Activated T-cell treated with anti-CD3 and anti-CD28 coated beads for 1 hour (primary cell): ENCODE data around the gene ATP8A1.
"Not testable (repeated sequence)": the region's sequence is repeated elsewhere in the genome, so short reads cannot be mapped to it uniquely, and the experiment has no call there.

ENCODE experiments used
- DNase-seq: peaks from one replicate; pipeline ENCODE4 v3.0.0-alpha.2; 2020; ENCODE audit warnings: low read depth

Gene ATP8A1

DNA sequence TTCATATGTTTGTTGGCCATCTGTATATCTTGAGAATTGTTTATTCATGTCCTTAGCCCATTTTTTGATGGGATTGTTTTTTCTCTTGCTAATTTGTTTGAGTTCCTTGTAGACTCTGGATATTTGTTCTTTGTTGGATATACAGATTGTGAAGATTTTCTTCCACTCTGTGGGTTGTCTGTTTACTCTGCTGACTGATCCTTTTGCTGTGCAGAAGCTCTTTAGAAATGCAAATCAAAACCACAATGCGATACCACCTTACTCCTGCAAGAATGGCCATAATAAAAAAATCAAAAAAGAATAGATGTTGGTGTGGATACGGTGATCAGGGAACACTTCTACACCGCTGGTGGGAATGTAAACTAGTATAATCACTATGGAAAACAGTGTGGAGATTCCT, 189.1 kb downstream of the ATP8A1 start:
- not testable (repeated sequence) for DNase-seq

DNA sequence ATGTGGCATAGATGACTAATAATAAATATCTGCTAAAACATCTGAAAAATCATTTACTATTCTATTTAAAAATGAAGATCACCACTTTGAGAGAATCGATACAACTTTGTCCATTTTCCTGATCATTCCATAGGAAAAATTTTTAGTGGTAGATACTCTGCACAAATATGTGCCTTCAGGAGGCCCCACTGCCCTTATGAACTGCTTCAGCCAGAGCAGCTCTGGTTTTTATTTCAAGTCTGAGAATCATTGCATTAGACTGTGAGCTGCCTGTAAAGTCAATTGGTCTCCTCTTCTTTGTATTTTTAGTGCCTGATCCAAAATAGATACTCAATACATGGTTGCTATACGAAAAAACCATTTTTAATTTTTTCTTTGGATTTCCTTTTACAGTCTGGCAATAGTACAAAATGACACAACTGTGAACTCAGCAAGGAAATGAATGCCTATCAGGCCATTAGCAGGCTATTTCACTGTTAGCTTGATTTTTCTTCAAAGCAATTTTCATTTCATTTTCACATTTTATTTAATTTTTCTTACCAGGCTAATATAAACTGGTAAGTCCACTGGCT, 190.5 kb downstream of the ATP8A1 start:
- no peak for DNase-seq

DNA sequence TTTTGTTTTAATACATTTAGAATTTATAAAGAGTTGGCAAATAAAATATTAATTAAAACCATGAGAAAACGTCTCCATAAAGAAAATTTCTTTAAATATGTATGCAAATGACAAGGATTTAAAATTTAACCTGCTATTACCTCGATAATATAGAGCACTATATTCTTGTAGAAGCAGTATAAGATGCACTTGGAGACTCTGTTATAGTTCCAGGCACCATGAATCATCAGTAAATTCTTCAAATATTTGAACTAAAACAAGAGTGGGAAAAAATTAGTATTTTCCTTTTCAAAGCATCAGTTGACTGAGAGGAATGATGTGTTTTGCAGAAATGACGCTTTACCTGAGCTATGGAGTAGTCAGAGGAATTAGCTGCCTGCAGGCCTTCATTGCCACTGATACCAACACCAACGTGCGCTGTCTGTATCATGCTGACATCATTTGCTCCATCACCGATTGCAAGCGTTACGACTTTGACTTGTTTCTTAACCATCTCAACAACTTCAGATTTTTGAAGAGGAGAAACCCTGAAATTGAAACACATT, 192.3 kb downstream of the ATP8A1 start:
- no peak for DNase-seq

DNA sequence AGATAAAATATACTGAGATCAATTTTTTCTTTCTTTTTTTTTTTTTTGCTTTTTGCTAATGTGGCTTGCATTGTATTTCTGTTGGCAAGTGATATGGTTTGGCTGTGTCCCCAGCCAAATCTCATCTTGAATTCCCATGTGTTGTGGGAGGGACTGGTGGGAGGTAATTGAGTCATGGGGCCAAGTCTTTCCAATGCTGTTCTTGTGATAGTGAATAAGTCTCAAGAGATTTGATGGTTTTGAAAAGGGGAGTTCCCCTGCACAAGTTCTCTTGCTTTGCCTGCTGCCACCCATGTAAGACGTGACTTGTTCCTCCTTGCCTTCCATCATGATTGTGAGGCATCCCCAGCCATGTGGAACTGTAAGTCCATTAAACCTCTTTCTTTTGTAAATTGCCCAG, 195.7 kb downstream of the ATP8A1 start:
- DNase-seq: not testable (repeated sequence)

DNA sequence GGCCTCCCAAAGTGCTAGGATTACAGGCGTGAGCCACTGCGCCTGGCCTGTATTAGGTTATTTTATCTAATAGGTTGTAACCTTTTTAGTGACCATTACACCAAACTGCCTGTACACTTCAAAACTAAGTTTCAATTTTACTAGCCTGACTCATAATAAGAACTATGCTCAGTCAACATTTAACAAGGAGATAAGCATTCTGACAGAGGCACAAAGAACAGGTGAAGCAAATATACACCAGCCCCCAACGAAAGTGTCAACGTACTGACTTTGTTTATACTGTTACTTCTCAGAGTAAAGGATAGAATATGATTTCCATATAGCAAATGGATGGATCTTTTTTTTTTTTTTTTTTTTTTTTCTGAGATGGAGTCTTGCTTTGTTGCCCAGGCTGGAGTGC, 196.9 kb downstream of the ATP8A1 start:
- DNase-seq: no peak

DNA sequence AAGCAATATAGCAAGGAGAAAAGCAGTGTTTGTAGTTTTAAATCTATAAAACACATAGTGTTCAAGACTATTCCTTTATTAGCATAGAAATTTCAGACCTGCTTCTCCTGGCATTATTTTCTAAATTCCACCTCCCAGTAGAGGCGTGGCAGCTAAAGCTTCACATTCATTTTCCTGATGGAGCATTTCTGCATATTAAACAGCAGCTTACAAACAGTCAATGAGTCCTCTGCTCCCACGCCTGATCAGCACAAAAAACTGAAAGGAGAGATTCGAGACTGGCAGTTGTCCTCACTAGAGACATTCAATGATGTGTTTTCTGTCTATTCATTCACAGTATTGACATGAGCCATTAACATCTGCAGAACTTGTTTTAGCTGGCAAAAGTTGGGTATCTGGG, 198.2 kb downstream of the ATP8A1 start:
- DNase-seq: no peak

DNA sequence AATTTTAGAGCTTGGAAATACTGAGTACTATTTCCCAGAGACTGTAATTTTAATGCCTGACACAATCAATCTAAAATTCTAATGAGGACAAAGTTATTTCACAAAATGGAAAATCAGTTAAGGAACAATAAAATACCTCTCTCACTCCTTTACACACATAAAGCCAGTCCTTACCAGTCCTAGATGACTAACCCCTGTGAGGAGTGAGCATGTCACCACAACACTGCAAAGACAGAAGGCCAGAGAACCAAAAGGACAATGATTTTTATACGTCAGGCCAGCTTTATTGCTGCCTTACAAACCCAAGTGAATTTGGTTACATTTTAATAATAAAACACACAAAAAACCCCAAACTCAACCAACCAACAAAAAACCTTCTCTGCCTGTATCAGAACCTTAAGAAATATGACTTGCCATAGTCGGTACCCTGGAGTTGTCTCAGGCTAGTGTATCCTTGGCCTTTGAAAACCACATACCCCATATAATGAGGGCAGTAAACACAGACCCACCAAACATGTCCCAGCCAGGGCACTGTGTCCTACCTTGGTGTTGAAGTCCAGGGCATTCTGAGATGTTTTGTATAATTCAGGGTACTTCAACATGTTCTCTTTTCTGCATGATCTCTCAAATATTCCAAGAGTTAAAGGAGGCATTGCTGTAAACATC, 202.0 kb downstream of the ATP8A1 start:
- no peak for DNase-seq

DNA sequence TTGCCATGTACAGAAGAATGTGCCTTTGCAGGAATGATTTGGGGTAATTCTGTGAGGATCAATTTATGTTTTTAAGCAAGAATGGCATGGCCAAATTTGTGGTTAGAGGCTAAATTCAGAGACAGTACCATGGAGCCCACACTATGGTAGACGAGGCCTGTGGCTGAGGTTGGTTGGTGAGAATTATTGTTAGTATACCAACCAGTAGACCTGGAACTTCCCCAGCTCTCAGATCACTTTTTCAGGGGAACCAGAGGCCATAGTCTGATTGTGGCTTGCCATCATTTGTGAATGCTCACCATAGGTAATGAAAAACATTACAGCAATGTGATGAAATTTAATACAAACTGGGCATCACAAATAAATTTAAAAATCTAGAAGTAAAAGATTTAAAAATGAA, 203.3 kb downstream of the ATP8A1 start:
- DNase-seq: no peak

DNA sequence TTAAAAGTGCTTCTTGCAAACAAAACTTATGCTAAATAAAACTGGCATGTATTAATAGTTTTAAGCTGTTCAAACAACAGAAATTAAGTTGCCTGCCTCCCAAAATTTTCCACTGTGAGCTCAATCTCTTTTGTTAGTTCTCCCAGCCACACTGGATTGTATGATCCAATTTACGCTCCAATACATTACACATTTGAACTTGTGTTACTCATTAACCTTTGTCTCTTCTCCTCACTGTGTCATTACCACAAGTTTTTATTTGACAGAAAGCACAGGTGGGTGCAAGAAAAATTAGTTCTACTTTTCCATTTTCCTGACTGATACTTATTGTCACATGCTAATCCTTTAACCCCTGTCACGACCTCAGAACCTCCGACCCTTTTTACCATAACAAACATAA, 204.1 kb downstream of the ATP8A1 start:
- no peak for DNase-seq

DNA sequence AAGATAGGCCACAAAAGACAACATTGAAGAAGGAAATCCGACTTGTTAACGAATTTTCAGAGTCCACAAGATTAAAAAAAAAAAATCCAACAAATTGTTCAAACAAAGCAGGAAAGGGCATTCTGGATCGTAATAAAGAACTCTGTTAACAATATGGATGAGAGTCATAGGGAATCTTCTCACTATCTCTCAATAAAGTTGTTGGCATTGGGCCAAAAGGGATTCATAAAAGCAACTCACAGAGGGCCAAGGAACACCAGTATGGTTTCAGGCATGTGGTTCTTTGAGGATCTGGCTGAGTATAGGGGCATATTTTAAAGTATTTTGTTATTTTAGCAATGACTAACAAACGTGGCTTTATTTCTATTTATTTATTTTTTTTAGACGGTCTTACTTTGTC, 210.1 kb downstream of the ATP8A1 start:
- DNase-seq: no peak

DNA sequence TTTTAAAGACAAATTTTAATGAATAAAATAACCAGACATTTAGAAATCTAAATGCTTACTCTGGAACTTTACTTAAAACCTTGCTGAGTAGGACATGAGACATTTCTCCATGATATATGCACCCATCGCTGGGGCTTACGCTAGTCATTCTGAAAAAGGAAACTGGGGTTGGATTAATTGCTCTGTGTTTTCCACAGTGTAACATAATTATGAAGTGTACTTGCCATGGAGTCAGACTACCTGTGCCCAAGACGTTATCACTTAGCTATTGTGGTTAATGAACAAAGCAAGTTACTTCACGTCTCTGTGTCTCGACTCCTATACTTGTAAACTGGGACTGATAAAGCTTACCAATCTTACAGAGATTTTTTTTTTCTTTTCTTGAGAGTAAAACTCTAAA, 211.9 kb downstream of the ATP8A1 start:
- no peak for DNase-seq

DNA sequence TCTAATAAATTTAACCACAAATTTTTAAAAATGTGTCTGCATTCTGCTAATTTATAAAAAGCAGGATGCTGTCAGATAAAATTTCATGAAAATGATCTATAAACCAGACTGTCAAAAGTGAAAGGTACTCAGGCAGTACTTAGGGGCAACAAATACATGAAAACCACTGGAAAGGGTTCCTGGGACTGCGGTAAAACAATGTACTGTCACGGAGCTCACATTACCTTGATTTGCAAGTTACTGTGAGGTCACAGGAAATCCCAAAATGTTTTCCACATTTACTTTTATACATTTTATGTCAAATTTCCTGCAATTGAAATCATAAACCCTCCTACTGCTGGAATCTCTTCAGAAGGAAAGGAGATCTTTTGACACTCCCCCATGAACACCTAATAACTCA, 214.3 kb downstream of the ATP8A1 start:
- DNase-seq: no peak

DNA sequence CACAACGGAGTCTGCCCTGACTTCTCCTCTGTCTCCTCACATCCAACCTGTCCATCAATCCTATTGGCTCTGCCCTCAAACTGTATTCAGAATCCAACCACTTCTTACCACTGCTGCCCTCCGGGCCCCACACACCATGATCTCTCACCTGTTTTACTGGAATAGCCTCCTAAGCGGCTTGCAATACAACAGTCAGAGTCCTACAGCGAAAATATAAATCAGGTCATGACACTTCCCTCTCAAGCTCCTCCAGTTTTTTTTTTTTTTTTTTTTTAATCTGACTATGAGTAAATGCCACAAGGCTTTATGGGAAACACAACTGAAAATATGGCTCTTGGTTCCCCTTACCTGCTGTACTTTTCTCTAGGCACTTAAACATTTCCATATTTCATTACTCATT, 216.8 kb downstream of the ATP8A1 start:
- no peak for DNase-seq

DNA sequence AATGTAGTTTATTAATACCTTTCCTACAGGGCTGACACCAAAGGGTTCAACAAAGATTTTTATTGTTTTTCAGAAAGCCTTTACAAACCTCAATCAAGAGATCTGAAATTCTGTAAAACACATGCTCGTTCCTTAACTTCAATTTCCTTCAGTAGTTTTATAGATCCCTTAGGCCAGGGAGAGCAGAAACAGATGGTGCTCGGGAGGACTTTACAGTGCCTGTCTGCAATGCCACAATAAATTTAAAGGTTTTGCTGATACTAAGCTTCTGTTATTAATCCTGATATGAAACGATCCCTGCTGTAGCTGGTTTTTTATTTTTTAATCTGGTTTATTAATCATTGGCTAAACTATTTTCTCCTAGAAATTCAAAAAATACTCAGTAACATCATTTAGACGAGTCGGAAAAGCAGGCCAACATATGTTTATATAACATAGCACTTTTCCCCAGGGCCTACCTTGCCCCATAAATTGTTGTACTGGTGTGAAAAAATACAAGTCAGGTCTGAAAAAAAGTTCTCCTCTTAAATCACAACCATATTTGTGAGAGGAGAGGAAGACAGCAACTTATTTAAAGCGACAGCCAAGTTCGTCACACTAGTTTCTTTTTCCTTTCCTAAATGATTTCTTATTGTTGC, 219.9 kb downstream of the ATP8A1 start:
- DNase-seq: no peak

DNA sequence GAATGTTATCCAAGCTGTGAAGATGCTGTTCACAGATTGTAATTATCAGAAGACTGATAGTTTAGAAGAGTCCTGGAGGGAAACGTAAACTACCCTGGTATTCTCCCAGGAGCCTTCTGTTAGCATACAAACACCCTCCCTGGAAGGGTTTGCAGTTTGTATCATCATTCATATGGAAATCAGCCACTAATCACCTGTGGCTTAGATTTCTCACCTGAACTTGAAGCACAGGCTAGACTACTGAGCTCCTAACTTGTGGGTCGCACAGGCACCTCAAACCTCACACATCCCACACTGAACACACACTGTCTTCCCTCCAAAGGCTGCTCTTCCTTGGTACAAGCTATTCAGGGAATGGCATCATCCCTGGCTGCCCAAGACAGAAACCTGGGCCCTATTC, 228.9 kb downstream of the ATP8A1 start:
- DNase-seq: no peak

DNA sequence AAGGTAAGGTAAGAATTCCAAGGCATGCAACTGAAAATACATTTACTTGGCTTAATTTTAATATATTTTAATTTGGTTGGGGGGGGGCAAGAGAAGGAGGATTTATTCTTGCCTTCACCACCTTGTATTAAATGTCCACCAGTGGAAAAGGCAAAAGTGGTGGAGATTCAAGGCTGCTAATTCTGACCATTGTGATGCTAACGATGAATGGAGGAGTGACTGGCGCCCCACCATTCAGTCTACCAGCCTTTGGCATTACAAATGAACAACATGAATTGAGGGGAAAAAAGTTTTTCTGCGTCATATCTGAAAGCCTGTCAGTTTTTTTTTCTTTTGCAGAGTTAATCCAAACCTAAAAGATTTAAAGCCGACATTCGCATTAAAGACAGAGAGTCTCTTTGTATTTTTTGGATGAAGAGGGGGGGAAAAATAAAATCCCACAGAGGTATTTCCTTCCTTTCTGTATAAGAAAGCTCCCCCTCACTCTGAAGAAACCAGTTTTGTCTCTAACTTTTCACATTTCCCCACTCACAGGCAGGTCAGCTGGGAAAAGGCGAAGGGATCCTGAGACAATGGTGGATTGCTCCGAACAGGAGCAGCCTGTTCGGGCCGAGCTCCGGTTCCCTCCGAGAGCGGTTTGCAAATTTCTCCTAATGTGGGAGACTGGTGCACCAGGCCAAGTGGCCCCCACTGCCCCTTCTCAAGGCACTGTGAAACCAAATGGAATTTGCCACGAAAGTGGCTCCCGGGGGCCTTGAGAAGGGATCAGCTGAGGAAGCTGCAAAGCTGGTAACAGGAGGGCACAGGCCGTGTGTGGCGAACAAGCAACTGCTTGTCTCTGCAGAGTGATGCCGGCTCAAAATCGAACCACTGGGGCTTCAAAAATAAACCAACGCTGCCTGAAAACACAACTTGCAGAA, 231.5 kb downstream of the ATP8A1 start:
- DNase-seq: no peak

DNA sequence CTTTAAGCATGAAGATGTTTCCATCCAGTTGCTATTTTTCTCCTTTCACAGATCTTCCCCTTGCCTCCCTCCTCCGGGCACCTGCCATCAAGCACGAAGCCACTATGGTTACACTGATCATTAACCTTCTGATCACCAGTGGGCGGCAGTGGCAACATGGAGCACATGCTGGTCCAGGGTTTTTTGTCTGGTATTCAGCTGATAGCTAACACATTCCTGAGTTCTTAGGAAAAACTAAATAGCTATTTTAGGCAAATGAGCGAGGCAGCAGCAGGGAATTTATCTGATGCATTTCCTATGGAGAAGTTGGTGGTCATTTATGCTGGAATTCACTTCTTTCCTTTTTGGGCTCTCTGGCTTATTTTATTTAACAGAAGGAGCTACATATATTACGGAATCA, 236.8 kb downstream of the ATP8A1 start:
- no peak for DNase-seq

DNA sequence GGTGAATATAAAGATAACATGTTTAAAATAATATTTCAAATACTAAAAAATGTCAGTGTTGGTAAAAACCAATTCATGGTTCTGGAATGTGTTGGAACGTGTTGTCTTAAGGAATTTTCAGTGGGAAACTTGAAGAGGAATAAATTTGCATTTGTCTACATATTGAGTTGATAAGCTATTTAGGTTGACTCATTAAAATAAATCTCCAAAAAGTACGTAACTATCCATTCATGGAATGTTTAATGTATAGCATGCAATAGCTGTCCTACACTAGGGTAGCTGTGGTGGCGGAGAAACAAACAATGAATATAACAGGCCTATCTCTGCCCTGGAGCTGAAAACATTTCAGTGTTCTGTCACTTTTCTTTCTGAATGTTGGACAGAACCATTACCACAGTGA, 239.4 kb downstream of the ATP8A1 start:
- no peak for DNase-seq

DNA sequence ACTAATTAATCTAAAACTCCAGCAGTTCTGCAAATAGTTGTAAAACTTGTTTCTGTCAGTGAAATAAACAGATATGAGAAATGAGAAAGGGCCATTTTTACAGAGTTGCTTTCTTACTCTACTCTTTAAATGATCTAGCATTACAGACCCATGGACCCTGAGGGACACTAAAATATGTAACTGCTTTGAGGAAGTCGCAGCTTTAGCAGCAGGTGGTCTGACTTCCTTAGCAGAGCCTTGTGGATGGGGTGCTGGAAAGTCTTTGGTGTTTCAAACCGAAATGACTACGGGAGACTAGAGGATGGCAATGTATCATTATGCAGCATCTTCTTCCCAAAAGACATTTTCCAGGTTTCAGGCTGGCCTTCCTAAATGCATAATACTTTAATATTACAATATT, 240.9 kb downstream of the ATP8A1 start:
- no peak for DNase-seq

DNA sequence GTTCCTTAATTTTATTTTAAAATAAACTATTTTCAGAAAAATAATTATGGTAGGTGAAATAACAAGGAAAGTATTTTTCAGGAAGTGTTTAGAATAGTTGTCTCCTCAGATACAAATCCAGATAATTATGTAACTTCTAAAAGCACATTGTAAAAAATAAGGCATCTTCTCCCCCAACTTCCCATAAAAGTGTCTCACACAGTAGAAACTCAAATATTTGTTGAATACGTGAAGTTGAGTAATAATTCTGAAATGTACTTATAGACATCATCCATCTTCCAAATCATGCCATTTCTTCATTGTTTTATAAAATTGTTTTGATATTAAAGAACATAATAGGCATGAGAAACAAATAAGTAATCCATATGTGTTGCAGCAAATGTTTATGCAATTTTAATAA, 241.6 kb downstream of the ATP8A1 start:
- no peak for DNase-seq

DNA sequence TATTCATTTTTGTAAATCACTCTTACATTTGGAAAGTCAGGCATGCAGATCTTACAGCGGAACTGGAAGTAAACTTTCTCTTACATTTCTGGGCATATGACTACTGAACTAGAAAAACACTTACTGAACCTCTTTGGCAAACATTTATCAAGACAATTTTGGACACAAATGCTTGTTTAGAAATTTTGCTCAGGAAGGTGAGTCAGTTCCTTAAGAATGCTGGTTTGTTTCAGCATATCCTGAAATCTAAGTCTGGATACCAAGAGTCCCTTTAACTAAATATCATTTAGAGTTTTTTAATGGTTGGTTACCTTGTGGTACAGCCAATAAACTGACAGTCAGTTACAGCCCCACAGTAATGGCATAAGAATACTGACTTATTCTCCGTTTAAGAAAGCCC, 244.7 kb downstream of the ATP8A1 start:
- DNase-seq: no peak

DNA sequence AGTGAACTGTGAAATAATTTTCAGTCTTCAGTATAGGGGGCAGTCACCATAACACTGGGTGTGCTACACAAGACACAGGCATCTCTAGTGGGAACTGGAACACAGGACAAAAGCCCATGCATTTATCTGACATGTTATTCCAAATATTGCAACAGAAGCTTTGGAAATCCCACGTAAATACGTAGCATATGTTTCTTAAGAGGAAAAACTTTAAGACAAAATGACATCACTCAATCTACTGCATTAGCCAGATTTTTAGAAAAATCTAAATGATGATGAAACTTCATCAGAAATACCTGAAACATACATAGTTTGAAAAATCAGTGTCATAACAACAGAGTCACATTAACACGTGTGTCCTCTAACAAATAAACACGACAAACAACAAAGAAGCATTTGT, 245.1 kb downstream of the ATP8A1 start:
- no peak for DNase-seq

DNA sequence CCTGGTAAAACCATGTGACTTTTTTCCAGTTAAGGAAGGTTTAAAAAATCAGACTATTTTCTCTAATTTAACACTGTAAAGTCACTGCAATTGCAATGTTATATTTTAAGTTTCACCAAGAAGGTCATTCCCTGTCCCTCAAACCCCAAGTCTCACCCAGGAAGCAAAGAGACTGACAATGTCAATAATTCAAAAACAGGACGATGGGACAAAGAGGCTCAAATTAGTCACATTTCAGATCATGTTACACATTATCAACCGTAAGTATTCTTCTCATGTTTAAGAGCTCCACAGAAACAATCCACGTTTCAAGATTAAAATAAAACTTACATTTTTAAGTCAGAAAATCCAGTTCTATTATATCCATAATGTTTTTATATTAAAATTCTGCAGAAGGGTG, 246.5 kb downstream of the ATP8A1 start:
- no peak for DNase-seq
